ENCODE results near the gene GNAQ. TPM values are rescaled to one million over a fixed set of nuclear protein-coding genes. Genes with fewer than 3 reads are reported as not detected.

The GNAQ gene
- total RNA-seq, 1 donor from 2014 or later: 172 TPM

DNA sequence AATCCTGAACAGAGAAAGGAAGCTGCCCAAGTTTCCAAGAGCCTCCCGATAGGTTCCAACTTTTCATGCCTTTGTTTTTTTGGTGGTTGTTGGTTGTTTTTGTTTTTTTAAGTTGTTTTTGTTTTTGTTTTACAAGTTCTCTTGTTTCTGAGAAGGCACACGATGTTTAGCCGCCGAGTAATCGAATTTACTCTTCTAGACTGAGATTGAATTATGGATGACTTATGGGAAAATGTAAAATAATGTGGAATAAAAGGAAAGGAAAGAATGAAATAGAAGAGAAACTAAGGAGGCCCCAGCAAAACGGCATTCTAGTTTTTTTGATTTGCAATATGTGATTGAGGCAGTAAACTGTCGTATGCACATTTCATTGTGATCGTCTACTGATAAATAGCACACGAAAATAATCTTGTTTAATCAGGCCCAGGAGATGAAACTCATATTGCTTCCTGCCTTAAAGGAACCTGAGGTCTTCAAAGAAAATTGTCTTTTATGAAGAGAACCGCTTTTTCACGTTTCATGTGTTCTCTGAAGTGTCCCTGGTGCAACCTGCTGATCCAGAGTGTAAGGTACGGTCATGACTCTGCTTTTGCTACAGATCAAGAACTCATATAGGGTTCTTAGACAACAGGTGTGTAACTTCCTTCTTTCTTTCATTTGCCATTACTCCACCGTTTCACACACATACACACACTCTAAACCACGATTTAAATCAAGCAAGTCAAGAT, 1.3 kb upstream of the GNAQ start:
- no peak for FAIRE-seq

DNA sequence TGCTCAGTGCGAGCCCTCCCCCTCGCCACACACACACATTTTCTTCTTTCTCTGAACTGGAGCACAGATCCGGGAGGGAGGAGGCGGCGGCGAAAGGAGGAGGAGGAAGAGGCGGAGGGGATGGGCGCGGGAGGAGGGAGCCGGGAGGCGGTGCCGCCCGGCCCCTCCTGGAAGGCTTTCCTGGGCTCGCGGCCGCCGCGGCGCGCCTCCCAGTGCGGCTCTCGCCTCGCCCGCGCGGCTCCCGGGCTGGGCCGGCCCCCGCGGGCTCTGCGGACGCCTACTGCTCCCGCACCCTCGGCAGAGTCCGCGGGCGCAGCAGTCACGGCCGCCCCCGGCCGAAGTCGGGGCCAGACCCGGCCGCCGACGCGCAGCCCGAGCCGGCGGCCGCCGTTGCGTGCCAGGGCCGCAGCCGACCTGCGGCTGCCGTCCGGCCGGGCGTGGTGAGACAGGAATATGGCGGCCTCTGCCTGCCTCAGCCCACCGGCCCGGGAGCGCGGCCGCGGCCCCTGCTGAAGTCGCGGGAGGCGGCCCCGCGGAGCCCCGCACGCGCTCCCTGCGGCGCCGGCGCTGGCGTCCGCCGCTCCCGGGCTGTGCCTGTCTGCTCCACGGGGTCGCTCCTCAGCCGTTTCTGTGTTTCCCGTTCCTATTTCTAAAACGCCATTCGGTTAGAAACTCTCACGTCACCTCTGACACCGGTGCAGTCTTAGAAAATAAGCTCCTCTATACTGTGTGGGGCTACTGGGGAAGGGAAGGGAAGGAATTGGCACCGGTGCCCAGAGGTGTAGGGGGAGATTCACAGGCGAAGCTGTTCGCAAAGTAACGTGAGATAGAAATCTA, 500 bp upstream of the GNAQ start:
- no peak for FAIRE-seq

More for the DNA sequence above, 1.3 kb upstream of the GNAQ start:
- DNase-seq (ENCODE audit: low spot score in 2 of 2): no peak

GRCh38 chr9:78030553-78031443, 813 bp downstream of the GNAQ start:
- no peak for FAIRE-seq

More for the DNA sequence above, 500 bp upstream of the GNAQ start:
- DNase-seq (ENCODE audit: low spot score in 2 of 2): peak; percentile 88 to 94

GRCh38 chr9:78030296-78030552, 1.4 kb downstream of the GNAQ start:
- DNase-seq (ENCODE audit: low spot score in 2 of 2): peak in 1 of 2 donors; percentile 17
- no peak for FAIRE-seq

More at GRCh38 chr9:78030553-78031443, 813 bp downstream of the GNAQ start:
- DNase-seq (ENCODE audit: low spot score in 2 of 2): peak; percentile 52 to 67

DNA sequence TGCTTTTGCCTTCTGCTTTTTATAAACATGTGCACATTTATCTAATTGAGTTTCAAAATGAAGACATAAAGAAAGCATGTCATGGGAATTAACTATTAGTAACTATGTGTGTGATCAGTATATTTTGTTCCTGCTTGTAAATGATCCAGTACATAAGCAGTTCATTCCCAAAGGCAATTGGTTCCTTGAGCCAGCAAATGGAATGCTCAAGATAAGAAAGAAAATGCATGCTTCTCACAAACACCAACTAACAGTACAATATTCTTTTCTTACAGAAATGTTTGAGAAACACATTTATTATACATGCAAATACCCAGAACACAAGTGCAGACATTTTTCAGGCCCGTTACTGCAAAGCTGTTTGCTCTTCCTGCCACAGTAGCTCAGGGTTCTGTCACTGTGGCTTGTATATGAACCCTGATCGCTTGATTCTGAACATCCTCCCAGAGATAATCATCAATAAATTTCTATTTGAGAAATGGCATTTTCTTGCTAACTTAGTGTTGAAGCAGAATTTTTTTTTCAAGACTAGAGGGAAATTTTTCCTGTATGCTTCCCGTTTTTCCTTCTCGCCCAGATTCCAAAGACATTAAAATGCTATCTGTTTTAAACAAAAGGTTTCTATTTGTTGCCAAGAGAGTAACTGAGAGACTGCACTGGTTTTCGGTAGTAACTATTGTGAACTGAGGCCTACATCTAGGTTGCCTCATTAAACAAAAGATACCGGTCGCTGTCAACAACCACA, 1.9 kb downstream of the GNAQ start:
- FAIRE-seq (no peak), DNase-seq (ENCODE audit: low spot score in 2 of 2) (no peak)

DNA sequence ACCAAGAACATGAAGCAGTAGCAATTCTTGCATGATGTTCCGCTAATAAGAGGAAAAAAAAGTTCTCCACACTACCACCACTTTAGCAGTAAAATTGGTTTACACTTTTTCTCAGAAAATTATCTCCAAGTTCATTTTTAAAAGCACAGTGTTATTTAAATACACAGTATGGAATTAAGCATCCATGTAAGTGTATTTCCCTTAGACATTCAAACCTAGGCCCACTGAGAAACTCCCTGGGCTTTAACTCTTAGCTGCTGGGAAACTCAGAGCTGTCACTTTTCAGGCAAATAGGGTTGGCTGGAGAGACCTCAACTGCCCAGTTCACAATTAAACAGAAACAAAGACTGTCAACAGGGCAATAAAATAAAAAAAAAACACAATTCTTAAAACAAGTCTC, 2.7 kb downstream of the GNAQ start:
- no peak for FAIRE-seq
- DNase-seq (ENCODE audit: low spot score in 2 of 2): no peak

- DNase-seq (ENCODE audit: low spot score in 2 of 2) (no peak), FAIRE-seq (no peak)
Measured at GRCh38 chr9:78026947-78027346, 4.7 kb downstream of the GNAQ start.

GRCh38 chr9:78026416-78026815, 5.2 kb downstream of the GNAQ start:
- FAIRE-seq (no peak), DNase-seq (ENCODE audit: low spot score in 2 of 2) (no peak)

DNA sequence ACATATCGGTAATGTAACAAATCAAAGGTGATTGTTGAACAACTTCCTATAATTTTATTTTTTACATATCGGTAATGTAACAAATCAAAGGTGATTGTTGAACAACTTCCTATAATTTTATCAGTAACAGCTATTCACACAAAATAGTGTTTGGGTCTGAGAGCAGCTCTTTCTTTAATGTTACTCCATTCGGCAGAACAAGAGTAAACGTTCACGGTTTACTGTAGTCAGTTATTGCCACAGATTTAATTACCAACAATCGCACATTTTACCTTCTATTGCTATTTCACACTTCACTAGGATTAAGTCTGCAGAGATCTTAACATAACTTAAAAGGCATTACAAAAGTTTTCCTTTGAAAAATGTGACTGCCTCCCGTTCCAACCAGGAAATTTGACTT, 6.4 kb downstream of the GNAQ start:
- DNase-seq (ENCODE audit: low spot score in 2 of 2) (no peak), FAIRE-seq (peak; percentile 26)

GRCh38 chr9:78023003-78023741, 8.4 kb downstream of the GNAQ start:
- DNase-seq (ENCODE audit: low spot score in 2 of 2): no peak

DNA sequence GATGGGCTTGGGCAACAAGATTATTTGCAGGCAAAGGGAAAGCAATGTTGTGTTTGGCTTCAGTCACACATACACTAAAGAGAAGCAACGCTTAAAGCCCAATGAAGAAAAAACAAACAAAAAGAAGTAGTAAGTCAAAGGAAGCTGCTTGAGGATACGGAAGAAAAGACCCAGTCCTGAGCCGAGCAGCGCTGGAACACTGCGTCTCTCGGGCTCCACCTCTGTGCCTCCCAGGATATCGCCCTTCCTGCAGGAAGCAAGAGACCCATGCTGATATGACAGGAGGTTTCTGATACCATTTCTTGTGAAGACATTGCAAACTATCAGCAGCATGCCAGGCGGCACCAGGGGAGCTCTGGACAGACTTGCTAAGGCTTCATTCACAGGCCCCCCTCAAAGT, 9.9 kb downstream of the GNAQ start:
- DNase-seq (ENCODE audit: low spot score in 2 of 2) (no peak), FAIRE-seq (no peak)

More at GRCh38 chr9:78023003-78023741, 8.4 kb downstream of the GNAQ start:
- FAIRE-seq: no peak

DNA sequence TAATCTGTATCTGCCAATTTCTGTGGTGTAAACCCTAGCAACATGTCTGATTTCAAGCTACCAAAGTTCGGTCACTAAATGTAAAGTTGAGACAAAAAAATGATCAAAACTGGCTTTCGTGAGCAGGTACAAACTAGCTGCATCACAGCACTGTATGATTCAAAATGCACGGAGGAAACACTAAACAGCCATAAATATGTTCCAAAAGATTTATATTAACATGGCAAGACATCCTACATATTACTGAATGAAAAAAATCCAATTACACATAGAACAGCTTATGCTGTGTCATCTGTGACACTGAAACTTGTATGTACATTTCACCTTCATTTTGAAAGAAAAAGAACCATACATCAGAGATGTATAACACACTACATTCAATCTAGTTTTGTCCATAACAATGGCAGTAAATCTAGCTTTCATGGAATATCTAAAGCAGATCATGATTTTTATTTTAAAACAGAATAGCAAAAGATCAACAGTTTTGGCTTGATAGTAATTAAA, 14.4 kb downstream of the GNAQ start:
- DNase-seq (ENCODE audit: low spot score in 2 of 2): no peak
- no peak for FAIRE-seq

- FAIRE-seq: no peak
- no peak for DNase-seq (ENCODE audit: low spot score in 2 of 2)
Measured at GRCh38 chr9:78015241-78015640, 16.4 kb downstream of the GNAQ start.

GRCh38 chr9:78014776-78015175, 16.8 kb downstream of the GNAQ start:
- DNase-seq (ENCODE audit: low spot score in 2 of 2): no peak
- FAIRE-seq: no peak

- no peak for DNase-seq (ENCODE audit: low spot score in 2 of 2)
Measured at GRCh38 chr9:78013934-78014333, 17.7 kb downstream of the GNAQ start.

GRCh38 chr9:78011049-78011448, 20.6 kb downstream of the GNAQ start:
- no peak for FAIRE-seq
- no peak for DNase-seq (ENCODE audit: low spot score in 2 of 2)

More at GRCh38 chr9:78013934-78014333, 17.7 kb downstream of the GNAQ start:
- FAIRE-seq: no peak

DNA sequence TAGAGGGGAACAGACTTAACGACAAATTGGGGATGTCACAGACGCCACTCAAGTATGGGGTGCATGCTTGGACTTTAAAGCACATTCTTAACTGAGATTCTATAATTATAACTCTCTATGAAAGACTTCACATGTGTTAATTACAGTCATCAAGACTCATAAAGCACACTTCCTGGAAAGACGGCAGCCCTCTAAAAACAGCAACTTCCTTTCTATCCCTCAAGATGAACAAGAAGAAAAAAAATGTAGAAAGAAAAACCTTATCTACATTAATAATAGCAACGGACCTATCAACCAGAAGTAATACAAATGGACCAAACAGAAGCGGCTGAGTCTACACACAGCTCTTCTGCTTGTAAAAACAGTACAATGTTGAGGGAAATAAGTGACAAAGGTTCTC, 21.2 kb downstream of the GNAQ start:
- FAIRE-seq: no peak
- DNase-seq (ENCODE audit: low spot score in 2 of 2): no peak

GRCh38 chr9:78009186-78009585, 22.4 kb downstream of the GNAQ start:
- FAIRE-seq (no peak), DNase-seq (ENCODE audit: low spot score in 2 of 2) (no peak)

DNA sequence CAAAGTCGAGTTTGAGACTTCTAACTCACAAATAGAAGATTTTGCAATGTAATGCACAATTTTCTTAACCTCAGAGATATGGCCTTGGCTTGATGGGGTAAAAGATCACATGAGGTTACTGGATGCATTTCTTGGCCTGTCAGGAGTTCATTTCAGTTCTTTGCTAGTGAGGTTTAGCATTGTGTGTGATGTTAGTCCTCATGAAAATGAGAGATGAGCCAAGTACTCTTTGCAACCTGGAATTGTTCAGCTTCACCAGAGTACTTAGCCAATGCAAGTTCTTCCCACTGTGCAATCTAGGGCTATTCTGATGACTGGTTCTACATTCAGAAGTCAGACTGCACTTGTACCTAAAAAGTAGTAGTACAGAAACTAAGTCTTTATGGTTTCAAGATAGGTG, 24.9 kb downstream of the GNAQ start:
- FAIRE-seq: no peak
- no peak for DNase-seq (ENCODE audit: low spot score in 2 of 2)
